Activated naive CD4-positive, alpha-beta T cell treated with anti-CD3 and anti-CD28 coated beads for 36 hours (primary cell): ENCODE measurements around the gene TJP3. TPM values are rescaled to one million over a fixed set of nuclear protein-coding genes. Genes with fewer than 3 reads are reported as not detected.

Experiments
- CTCF ChIA-PET: fragments of 350-600 bp; sonication (Branson Sonifier 250); formaldehyde crosslinking; loops from one replicate; lab custom pipeline; 2021; ENCODE audit warnings: antibody characterized with exemption; lab: Charles Lee
- DNase-seq: peaks from one replicate; pipeline ENCODE4 v3.0.0-alpha.2; 2020
- H3K27ac Mint-ChIP-seq: one replicate; pipeline ENCODE4 v1.8.0; 2021; ENCODE audit warnings: mild to moderate bottlenecking, mixed read lengths
- H3K27me3 Mint-ChIP-seq: one replicate; pipeline ENCODE4 v1.8.0; 2021; ENCODE audit warnings: low read depth, mixed read lengths
- H3K36me3 Mint-ChIP-seq: one replicate; pipeline ENCODE4 v1.8.0; 2021; ENCODE audit warnings: low read depth, mixed read lengths
- H3K4me1 Mint-ChIP-seq: one replicate; pipeline ENCODE4 v1.8.0; 2021; ENCODE audit warnings: low read depth, mixed read lengths
- H3K4me3 Mint-ChIP-seq: one replicate; pipeline ENCODE4 v1.8.0; 2021; ENCODE audit warnings: mild to moderate bottlenecking, moderate library complexity, mixed read lengths
- H3K9me3 Mint-ChIP-seq: one replicate; pipeline ENCODE4 v1.8.0; 2021; ENCODE audit warnings: mixed read lengths
- intact Hi-C: fragments of 100-400 bp; cut with micrococcal nuclease; formaldehyde crosslinking; loops from one replicate; pipeline ENCODE4 v1.15.1; 2023
- total RNA-seq, 2 experiments: library from RNA; stranded (reverse); gene quantifications; one replicate each; pipeline ENCODE4 v1.2.3, GENCODE V29; 2021

The TJP3 gene
- total RNA-seq, 2 experiments from 2014 or later = 0.93 to 1.6 TPM

- Mint-ChIP-seq H3K4me3 (no peak overlapping the region), H3K27ac (no peak overlapping the region), H3K27me3 (no peaks in the 10 kb centered on the region), H3K9me3 (no peaks in the 10 kb centered on the region), H3K4me1 (peaks cover 15% of the 10 kb centered on the region), H3K36me3 (no peaks in the 10 kb centered on the region)
- intact Hi-C loops = no loop called here
- DNase-seq = no peak
- CTCF ChIA-PET = interaction anchor here (0.6 to 3.0 kb wide), 7 partner anchors 19 to 541 kb away, joined by 3 to 15 read pairs (median 6); no protein-coding TSS in a partner anchor
These were observed 41.0 kb upstream of the TJP3 start for GRCh38 chr19:3667037-3667638.

DNA sequence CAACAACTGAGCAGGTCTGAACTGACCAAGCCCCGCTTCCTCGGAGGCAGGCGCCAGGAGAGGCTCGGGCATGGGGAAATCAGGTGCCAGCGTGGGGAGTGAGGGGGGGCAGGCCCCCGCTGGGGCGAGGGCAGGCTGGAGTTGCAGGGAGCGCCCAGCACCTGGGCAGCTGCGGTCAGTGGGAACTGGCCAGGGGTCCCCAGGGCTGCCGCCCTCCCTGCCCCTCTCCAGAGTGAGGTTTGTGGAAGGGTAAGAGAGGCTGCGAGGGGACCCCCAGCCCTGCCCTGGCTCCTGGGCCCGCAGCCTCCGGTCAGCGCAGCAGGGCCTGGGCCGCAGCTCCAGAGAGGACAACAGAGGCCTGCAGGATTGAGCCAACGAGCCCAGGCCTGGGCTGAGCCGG is 40.4 kb upstream of the TJP3 start:
- Mint-ChIP-seq H3K4me1 (peaks cover 18% of the 10 kb centered on the region), H3K9me3 (no peaks in the 10 kb centered on the region), H3K27me3 (no peaks in the 10 kb centered on the region), H3K4me3 (no peak overlapping the region), H3K36me3 (no peaks in the 10 kb centered on the region), H3K27ac (no peak overlapping the region)
- intact Hi-C loops = no loop called here
- DNase-seq = no peak
- CTCF ChIA-PET = interaction anchor here (1.0 to 3.0 kb wide), 3 partner anchors 18 to 87 kb away, joined by 3 to 15 read pairs (median 5); no protein-coding TSS in a partner anchor

DNA sequence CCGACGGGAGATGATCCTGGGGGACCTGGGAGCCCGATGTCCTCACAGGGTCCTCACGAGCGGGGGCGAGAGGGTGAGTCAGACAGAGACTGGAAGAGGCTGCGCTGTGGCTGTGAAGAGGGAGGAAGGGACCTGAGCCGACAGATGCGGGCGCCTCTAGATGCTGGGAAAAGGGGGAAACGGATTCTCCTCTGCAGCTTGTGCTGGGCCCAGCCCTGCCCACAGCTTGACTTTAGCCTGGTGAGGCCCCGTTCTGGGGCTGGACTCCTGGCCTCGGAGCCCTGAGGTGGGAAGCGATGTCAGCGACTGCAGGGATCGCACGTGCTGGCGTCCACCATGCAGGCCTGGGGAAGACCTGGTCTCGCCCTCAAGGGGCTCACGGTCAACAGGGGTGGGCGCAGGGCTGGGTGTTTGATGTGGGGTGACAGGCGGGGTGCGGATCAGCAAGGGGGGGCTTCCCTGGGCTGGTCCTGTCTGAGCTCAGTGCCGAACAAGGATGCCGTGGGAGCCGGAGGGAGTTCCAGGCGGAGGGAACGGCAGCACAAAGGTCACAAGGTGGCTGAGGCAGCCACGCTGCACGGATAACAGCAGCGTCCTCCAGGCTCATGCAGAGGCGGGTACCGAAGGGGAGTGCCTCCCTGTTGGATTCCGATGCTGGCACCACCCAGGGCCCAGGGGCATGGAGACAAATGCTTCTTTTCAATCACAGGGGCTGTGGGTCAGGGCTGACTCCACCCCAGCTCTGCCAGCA is 39.7 kb upstream of the TJP3 start:
- Mint-ChIP-seq H3K4me3 (no peak overlapping the region), H3K36me3 (no peaks in the 10 kb centered on the region), H3K27me3 (no peaks in the 10 kb centered on the region), H3K27ac (no peak overlapping the region), H3K9me3 (no peaks in the 10 kb centered on the region), H3K4me1 (peaks cover 21% of the 10 kb centered on the region)
- intact Hi-C loops = no loop called here
- CTCF ChIA-PET = interaction anchor here (1.0 to 1.8 kb wide), 2 partner anchors 18 to 86 kb away, joined by 3 to 5 read pairs; no protein-coding TSS in a partner anchor
- DNase-seq = no peak

DNA sequence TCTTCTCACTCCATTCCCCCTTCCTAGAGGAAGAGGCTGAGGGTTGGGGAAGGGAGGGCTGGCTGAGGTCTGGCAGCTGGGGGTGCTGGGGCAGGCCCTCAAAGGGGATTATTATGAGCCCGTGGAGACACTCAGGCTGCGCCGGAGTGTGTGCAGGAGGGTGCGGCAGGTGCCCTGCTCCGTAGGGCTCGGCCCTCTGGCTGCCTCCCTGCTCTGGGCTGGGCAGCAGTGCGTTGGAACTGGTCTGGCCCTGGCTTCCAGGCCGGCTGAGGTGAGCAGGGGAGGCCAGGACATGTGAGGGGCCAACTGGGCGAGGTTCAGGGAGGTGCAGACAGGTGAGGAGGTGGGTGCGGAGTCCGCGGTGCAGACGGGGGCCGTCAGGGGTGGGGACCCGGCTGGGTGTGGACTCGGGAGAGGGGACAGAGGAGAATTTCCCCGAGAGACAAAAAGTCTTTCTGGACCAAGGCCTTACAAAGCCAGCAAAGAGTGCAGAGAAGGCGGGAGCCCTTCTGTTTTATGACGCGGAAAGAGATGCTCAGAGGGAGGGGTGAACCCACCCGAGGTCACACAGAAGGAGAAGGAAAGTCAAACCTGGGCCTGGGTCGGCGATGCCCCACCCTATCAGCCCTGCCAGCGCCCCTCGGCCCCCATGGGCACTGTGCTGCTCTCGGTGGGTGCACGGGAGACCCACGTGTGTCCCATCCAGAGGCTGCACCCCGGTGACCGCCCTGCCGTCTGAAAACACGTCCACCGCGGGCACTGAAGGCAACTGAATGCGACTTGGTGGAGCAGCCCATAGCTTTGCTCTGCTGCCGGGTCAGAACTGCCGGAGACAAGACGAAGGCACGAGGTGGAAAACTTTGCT is 38.9 kb upstream of the TJP3 start:
- H3K36me3 Mint-ChIP-seq = no peaks in the 10 kb centered on the region
- H3K9me3 Mint-ChIP-seq = no peaks in the 10 kb centered on the region
- no peak overlapping the region for H3K4me3 Mint-ChIP-seq
- CTCF ChIA-PET = no interaction called here
- no peaks in the 10 kb centered on the region for H3K27me3 Mint-ChIP-seq
- DNase-seq = no peak
- intact Hi-C loops = no loop called here
- peaks cover 21% of the 10 kb centered on the region for H3K4me1 Mint-ChIP-seq
- H3K27ac Mint-ChIP-seq = no peak overlapping the region

DNA sequence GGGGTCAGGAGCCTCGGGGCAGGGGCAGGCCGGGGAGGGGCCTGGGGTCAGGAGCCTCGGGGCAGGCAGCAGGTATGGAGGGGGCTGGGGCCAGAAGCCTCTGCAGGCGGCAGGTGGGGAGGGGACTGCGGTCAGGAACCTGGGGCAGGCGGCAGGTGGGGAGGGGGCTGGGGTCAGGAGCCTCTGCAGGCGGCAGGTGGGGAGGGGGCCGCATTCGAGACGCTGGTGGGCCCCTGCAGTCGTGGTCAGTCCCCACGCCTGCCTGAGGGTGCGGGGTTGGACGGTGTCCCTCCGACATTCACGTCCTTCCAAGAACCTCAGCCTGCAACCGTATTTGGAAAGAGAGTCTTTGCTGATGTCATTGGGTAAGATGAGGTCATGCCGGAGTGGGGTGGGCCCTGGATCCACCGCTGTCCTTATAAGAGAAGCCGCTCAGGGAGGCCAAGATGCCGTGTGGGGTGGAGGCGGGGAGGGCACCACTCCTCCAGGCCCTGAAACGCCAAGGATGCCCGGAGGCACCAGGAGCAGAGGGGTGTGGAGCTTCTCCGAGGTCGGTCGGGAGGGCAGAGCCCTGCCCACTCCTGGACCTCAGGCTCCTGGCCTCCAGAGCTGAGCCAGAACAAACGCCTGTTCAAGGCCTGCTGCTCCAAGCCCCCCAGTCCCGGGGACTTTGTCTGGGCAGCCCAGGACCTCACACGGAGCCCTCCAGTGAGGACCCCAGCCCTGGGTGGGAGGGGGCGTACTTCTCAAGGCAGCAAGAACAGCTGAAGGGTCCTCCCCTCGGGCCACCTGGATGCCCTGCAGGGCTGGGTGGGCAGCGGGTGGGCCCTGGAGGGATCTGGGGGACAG is 38.0 kb upstream of the TJP3 start:
- DNase-seq = no peak
- Mint-ChIP-seq H3K27me3 (no peaks in the 10 kb centered on the region), H3K9me3 (no peaks in the 10 kb centered on the region), H3K4me1 (peaks cover 21% of the 10 kb centered on the region), H3K4me3 (no peak overlapping the region), H3K27ac (no peak overlapping the region), H3K36me3 (peaks cover 3% of the 10 kb centered on the region)
- intact Hi-C loops = no loop called here
- CTCF ChIA-PET = interaction anchor here (1.2 to 1.3 kb wide), 2 partner anchors 21 to 29 kb away, joined by 4 to 6 read pairs; partner anchors contain the start of gene PIP5K1C

DNA sequence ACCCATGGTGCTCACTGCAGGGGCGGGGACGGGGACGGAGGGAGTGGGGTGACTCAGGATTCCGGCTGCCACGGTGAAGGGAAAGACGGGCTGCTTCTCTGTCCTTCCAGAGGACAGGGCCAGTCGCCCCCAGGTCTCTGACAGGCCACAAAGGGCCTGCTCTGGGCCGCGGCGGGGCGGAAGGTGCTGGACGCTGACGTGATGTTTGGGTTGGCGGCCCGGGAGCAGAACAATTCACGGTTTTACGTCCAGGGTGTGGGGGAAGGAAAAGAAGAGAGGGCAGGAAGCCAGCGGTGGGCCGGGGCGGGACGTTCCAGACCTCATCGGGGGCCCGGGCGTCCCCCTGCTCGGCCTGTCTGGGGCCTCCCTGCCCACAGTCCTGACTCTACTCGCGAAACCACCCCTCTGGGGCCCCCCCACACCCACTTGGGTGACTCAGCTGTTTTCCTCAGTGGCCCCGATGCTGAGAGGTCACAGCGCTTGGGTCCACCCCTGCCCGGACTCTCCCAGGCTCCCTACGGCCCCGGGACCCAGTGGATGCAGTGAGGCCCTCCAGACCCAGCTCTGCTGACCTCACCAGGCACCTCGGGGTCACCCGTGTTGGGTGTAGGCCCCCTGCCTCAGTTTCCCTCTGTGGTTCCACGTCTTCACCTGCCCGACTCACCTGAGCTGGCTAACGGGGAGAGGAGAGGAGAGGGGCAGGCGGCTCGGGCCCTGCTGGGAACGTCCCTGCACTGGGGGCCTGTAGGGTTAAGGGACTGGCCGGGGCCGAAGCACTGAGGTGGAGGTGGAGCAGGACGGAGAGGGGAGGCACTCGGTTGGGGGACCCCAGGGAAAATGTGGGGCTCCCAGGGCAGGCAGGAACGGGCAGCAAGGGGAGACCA is 37.1 kb upstream of the TJP3 start:
- H3K27me3 Mint-ChIP-seq = no peaks in the 10 kb centered on the region
- intact Hi-C loops = no loop called here
- no peaks in the 10 kb centered on the region for H3K9me3 Mint-ChIP-seq
- CTCF ChIA-PET = interaction anchor here (1.2 to 1.3 kb wide), 2 partner anchors 20 to 28 kb away, joined by 4 to 6 read pairs; partner anchors contain the start of gene PIP5K1C
- peaks cover 21% of the 10 kb centered on the region for H3K4me1 Mint-ChIP-seq
- DNase-seq = peak; percentile 58
- peaks cover 3% of the 10 kb centered on the region for H3K36me3 Mint-ChIP-seq
- peak overlapping the region; percentile 4 for H3K4me3 Mint-ChIP-seq
- peak overlapping the region; percentile 65 for H3K27ac Mint-ChIP-seq

GRCh38 chr19:3671680-3672574 is 36.3 kb upstream of the TJP3 start:
- CTCF ChIA-PET = interaction anchor here (0.5 to 1.3 kb wide), 3 partner anchors 19 to 345 kb away, joined by 3 to 7 read pairs (median 6); no protein-coding TSS in a partner anchor
- H3K27me3 Mint-ChIP-seq = no peaks in the 10 kb centered on the region
- peak; percentile 58 for DNase-seq
- H3K36me3 Mint-ChIP-seq = peaks cover 3% of the 10 kb centered on the region
- intact Hi-C loops = no loop called here
- H3K27ac Mint-ChIP-seq = no peak overlapping the region
- H3K4me3 Mint-ChIP-seq = peak overlapping the region; percentile 4
- peaks cover 21% of the 10 kb centered on the region for H3K4me1 Mint-ChIP-seq
- no peaks in the 10 kb centered on the region for H3K9me3 Mint-ChIP-seq

DNA sequence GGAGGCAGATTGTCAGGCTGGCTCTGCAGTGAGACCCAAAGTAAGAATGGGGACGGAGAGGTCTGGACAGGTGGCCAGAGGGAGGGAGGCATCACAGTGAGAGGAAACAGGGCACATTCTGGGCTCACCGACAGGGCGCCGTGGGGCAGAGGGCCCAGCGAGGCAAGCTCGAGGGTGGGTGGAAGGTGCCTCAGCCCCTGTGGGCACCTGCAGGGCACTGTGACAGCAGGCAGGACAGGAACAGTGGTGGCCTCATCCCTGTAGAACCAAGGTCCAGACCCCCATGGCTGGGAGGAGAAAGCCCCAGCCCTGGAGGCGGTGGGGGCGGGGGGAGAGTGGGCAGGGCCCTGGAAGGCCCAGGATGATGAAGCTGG is 35.6 kb upstream of the TJP3 start:
- DNase-seq = no peak
- Mint-ChIP-seq H3K27ac (no peak overlapping the region), H3K36me3 (peaks cover 3% of the 10 kb centered on the region), H3K9me3 (no peaks in the 10 kb centered on the region), H3K4me3 (no peak overlapping the region), H3K27me3 (no peaks in the 10 kb centered on the region), H3K4me1 (peaks cover 27% of the 10 kb centered on the region)
- CTCF ChIA-PET = no interaction called here
- intact Hi-C loops = no loop called here

GRCh38 chr19:3672993-3673392 is 35.2 kb upstream of the TJP3 start:
- peaks cover 27% of the 10 kb centered on the region for H3K4me1 Mint-ChIP-seq
- H3K4me3 Mint-ChIP-seq = no peak overlapping the region
- H3K27ac Mint-ChIP-seq = no peak overlapping the region
- H3K36me3 Mint-ChIP-seq = peaks cover 3% of the 10 kb centered on the region
- CTCF ChIA-PET = no interaction called here
- intact Hi-C loops = no loop called here
- no peaks in the 10 kb centered on the region for H3K27me3 Mint-ChIP-seq
- no peaks in the 10 kb centered on the region for H3K9me3 Mint-ChIP-seq
- no peak for DNase-seq
